Fibroblast of pulmonary artery (primary cell): ENCODE measurements around the gene BCL2L13.
A peak's percentile ranks its signal among the peaks of the same experiment; 100 is the strongest.
"Not testable (repeated sequence)": the region's sequence is repeated elsewhere in the genome, so short reads cannot be mapped to it uniquely, and the experiment has no call there.

Source experiments
- DNase-seq: peaks from one replicate; pipeline ENCODE4 v3.0.0-alpha.2; 2010; ENCODE audit warnings: low read depth
- H3K4me3 ChIP-seq: replicated peaks from 2 replicates; pipeline ENCODE4 v1.5.1; 2011; ENCODE audit warnings: low read depth, mild to moderate bottlenecking, control low read depth, low read length, moderate library complexity
- CTCF ChIP-seq: IDR thresholded peaks from 2 replicates; pipeline ENCODE4 v1.5.1; 2011; ENCODE audit warnings: mild to moderate bottlenecking, control low read depth, low read length, inconsistent platforms; ENCODE audit errors: missing control alignments

Gene BCL2L13

GRCh38 chr22:17665854-17666253 is 27.3 kb downstream of the BCL2L13 start:
- H3K4me3 ChIP-seq: no peak overlapping the region
- peak; percentile 57 for DNase-seq
- no peak for TF ChIP-seq CTCF

GRCh38 chr22:17671521-17672092 is 33.0 kb downstream of the BCL2L13 start:
- H3K4me3 ChIP-seq, DNase-seq: not testable (repeated sequence)

GRCh38 chr22:17672417-17672991 is 33.9 kb downstream of the BCL2L13 start:
- TF ChIP-seq CTCF: no peak
- H3K4me3 ChIP-seq: no peak overlapping the region
- no peak for DNase-seq

GRCh38 chr22:17674152-17674551 is 35.6 kb downstream of the BCL2L13 start:
- no peak for DNase-seq
- no peak overlapping the region for H3K4me3 ChIP-seq
- TF ChIP-seq CTCF: no peak

- H3K4me3 ChIP-seq: no peak overlapping the region
- no peak for TF ChIP-seq CTCF
- no peak for DNase-seq
These were observed 37.0 kb downstream of the BCL2L13 start for GRCh38 chr22:17675584-17675983.

GRCh38 chr22:17678817-17679385 is 40.3 kb downstream of the BCL2L13 start:
- DNase-seq: no peak
- no peak overlapping the region for H3K4me3 ChIP-seq
- TF ChIP-seq CTCF: no peak

- H3K4me3 ChIP-seq: no peak overlapping the region
- no peak for DNase-seq
- no peak for TF ChIP-seq CTCF
These were observed 45.7 kb downstream of the BCL2L13 start for GRCh38 chr22:17684245-17684644.
